GM18519 (cell line): ENCODE data around the gene ANKRD2.
"Not testable (repeated sequence)": the region's sequence is repeated elsewhere in the genome, so short reads cannot be mapped to it uniquely, and the experiment has no call there.

ENCODE experiments used
- ATAC-seq: cut with Tn5 transposase; IDR thresholded peaks from one replicate; pipeline ENCODE4 v1.9.1; 2021; ENCODE audit warnings: mild to moderate bottlenecking, moderate library complexity; ENCODE audit not compliant: unreplicated experiment, low FRiP score

The ANKRD2 gene

GRCh38 chr10:97570789-97571471, 1.6 kb upstream of the ANKRD2 start:
- ATAC-seq: no peak

- no peak for ATAC-seq
These were observed 957 bp upstream of the ANKRD2 start for GRCh38 chr10:97571622-97572021.

- ATAC-seq: no peak
These were observed 442 bp downstream of the ANKRD2 start for GRCh38 chr10:97573021-97573420.

DNA sequence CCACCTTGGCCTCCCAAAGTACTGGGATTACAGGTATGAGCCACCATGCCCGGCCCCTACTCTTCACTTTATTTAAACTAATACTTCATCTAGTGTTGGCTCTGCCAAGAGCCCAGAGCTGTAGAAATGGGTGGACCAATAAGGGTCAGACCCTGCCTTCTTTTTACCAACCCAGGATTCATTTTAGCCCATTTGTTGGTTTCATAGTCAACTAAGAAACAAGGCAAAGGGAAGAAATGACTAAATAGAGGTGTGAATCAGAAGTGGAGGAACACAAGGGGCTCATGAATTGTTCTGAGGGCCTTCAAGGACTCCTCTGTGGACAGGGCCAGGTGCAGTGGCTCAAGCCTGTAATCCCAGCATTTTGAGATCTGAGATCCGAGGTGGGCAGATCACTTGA, 1.1 kb downstream of the ANKRD2 start:
- ATAC-seq: no peak

- ATAC-seq: no peak
These were observed 2.0 kb downstream of the ANKRD2 start for GRCh38 chr10:97574374-97575126.

- no peak for ATAC-seq
These were observed 2.6 kb downstream of the ANKRD2 start for GRCh38 chr10:97575127-97575668.

GRCh38 chr10:97576487-97576886, 3.9 kb downstream of the ANKRD2 start:
- not testable (repeated sequence) for ATAC-seq

DNA sequence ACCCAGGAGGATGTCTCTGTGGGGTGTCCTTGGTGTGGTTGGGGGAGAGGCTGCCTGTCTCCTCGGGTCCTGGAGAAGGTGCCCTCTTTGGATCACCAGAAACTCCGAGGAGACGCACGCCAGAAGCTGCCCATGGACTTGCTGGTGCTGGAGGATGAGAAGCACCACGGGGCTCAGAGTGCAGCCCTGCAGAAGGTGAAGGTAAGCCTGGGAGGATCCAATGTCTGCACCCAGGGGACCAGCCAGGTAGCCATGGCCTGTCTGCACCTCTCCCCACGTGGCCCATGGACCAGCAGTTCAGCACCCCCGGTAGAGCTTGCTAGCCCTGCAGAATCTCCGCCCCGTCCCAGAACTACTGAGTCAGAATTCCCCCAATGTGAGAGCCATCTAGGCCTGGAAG, 5.1 kb downstream of the ANKRD2 start:
- ATAC-seq: no peak

DNA sequence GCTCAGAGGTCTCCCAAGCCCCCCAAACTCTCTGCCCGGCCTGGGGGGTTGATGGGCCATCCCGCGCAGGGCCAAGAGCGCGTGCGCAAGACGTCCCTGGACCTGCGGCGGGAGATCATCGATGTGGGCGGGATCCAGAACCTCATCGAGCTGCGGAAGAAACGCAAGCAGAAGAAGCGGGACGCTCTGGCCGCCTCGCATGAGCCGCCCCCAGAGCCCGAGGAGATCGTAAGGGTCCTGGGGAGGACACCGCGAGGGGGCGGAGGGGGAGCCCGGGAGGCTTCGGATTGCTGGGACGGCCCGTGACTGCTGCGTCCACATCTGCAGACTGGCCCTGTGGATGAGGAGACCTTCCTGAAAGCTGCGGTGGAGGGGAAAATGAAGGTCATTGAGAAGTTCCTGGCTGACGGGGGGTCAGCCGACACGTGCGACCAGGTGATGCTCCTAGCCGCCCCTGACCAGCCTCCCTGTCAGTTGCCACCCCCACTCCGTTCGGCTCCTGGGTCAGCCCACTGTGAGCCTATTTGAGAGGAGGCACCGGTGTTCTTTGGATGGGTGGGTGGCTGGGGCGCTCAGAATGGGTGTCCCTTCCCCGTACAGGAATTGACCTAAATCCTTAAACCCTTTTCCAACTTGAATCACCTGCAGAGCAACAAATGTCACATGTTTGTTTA, 5.7 kb downstream of the ANKRD2 start:
- ATAC-seq: no peak

GRCh38 chr10:97580421-97581367, 8.1 kb downstream of the ANKRD2 start:
- ATAC-seq: no peak

- ATAC-seq: no peak
These were observed 9.6 kb downstream of the ANKRD2 start for GRCh38 chr10:97582169-97582568.

- no peak for ATAC-seq
These were observed 10.9 kb downstream of the ANKRD2 start for GRCh38 chr10:97583476-97583875.

DNA sequence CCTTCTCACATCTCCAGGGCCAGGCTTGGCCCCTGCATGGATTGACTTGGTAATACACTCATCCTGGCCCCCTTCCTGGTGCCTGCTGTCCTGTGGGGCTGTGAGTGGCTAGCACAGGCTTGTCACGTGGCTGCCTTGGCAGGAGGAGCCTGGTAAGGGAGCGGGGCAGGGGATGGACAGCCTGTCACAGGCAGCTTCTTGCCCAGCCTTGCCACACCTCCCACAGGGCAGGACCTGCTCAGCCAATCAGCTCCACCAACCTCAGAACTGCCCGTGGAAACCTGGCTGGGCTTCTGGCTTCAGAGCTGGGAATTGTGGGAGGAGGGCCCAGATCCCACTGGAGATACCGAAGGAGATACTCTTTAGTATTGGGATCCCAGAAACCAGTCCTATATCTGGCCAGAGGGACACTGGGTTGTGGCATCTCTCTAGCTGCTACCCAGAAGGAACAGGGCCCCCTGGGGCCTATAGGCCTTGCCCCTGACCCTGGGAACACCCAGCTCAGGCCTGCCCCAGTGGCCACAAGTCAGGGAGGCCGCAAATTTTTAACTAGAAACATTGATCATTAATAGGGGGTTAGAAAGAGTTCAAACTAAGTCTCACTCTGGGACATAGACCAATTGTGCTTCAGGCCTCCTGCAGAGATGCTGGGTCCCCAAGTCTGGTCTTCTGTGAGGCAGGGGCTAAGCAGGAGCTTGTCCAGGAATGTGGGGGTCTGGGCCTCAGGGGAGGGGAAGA, 11.7 kb downstream of the ANKRD2 start, which contains the start of gene HOGA1:
Gene HOGA1 (plus strand): TSS at position 330 of the 738 bp plus-strand sequence. CDS start 315 bp downstream, at position 645.
- ATAC-seq: no peak

DNA sequence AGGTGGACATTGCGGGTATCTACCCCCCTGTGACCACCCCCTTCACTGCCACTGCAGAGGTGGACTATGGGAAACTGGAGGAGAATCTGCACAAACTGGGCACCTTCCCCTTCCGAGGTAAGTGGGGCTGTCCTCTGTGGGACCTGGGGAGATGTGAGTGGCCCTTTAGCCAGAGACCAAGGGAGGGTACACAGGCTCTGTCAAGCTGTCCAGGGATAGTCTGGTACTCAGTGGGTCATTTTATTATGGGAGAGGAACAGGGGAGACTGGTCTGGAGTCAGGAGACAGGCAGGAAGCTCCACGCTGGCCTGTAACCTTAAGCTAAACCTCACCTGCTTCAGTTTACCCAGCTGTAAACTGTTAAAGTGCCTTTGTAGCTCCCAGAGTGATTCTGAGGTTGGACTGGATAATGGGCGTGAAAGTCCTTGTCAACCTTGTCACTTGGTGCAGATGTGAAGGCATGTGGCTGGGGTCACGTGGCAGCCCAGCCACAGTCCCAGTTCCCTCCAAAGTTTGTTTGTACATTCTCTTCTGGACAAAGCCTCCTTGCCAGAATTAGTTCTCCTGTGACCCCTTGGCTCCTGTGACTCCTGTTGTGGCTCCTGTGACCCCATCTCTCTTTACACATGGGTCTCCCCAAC, 12.3 kb downstream of the ANKRD2 start:
- ATAC-seq: no peak

- ATAC-seq: no peak
These were observed 12.8 kb downstream of the ANKRD2 start for GRCh38 chr10:97585439-97585811.

DNA sequence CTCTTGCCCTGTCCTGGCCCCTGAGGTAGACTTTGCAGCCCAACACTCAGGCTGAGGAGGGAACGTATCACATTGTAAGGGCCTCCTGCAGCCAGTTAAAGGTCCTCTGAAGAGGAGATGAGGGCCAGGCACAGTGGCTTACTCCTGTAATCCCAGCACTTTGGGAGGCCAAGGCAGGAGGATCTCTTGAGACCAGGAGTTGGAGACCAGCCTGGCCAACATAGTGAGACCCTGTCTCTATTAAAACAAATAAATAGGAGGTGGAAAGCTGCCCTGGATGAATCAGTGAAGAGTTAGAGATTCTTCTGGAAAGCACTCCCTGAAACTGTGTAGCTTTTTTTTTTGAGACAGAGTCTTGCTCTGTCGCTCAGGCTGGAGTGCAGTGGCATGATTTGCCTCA, 14.6 kb downstream of the ANKRD2 start:
- no peak for ATAC-seq

DNA sequence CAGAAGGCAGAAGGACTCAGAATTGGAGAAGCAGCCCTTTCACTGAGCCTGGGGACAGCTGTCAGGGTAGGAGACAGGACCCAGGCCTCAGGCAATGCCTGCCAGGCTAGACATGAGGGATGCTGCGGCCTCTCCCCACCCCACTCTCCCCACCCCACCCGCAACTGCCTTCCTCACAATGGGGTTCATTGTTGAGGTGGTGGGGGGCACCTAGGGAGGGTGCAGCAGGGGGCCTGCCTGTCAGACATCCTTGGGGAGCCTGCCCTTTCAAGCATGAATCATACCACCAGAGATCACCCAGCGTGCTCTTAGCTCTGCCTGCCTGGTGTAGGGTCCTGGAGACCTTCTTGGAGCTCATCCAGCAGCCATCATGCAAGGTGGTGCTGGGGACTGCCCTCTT, 16.9 kb downstream of the ANKRD2 start, which contains the start of gene C10orf62:
Gene C10orf62 (plus strand): TSS at position 243 of the 400 bp plus-strand sequence. CDS start 177 bp downstream, outside the sequence.
- ATAC-seq: no peak

- ATAC-seq: no peak
These were observed 17.6 kb downstream of the ANKRD2 start for GRCh38 chr10:97590082-97590747.
